Fibroblast of mammary gland (primary cell): Measurements from ENCODE around the gene PADI3.
A peak's percentile ranks its signal among the peaks of the same experiment; 100 is the strongest.

ENCODE experiments used
- DNase-seq: peaks from one replicate; pipeline ENCODE4 v3.0.0-alpha.2; 2010; ENCODE audit warnings: low read depth
- H3K4me3 ChIP-seq: 2 replicates; pipeline ENCODE4 v1.5.1; 2011; ENCODE audit warnings: low read depth, mild to moderate bottlenecking, low read length, moderate library complexity; ENCODE audit not compliant: control insufficient read depth
- TF ChIP-seq, protein P1 (sequence below): conservative IDR thresholded peaks from 2 replicates; pipeline ENCODE4 v1.5.1; 2011; ENCODE audit warnings: low read depth, low read length, inconsistent platforms; ENCODE audit not compliant: control insufficient read depth, insufficient read depth

The PADI3 gene

DNA sequence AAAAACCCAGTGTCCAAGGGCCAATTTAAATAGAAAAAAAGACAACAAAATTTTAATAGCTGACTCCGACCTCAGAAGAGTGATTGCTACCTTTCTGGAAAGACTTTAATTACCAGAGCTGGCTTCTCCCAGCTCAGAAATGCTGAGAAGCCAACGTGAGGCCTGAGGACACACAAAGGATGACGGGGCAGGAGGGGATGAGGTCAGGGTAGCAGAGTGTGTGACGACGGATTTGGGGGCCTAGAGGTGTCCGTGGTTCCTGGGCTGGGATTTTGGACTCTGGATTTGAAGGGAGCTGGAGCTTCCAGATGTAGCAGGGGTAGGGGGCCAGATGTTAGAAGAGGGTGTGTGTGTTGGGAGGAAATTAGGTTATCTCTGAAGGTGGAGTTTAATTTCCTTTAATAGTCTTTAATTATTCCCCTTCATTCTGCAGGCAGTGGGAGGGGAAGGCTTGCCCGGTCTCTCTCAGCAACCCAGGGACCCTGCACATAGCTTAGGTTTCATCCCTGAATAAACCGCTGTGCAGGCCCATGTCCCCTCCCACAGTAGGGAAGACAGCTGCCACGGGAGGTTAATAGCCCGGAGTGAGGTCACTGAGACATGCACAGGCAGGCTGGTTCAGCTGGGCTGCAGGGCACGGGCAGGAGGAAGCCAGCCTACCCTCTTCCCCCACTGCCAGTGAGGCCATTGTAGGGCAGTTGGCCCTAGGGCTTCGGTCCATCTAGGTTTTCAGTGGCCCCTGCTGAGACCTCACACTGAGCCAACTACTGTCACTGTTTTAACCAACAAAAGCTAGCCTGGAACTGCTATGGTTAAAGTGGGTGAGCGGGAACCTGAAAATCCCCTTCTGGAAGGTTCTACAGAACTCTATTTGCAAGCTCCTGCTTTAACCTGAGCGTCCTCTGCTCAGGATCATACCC, 3.8 kb upstream of the PADI3 start:
- no peak overlapping the region for H3K4me3 ChIP-seq
- TF ChIP-seq, protein P1, sequence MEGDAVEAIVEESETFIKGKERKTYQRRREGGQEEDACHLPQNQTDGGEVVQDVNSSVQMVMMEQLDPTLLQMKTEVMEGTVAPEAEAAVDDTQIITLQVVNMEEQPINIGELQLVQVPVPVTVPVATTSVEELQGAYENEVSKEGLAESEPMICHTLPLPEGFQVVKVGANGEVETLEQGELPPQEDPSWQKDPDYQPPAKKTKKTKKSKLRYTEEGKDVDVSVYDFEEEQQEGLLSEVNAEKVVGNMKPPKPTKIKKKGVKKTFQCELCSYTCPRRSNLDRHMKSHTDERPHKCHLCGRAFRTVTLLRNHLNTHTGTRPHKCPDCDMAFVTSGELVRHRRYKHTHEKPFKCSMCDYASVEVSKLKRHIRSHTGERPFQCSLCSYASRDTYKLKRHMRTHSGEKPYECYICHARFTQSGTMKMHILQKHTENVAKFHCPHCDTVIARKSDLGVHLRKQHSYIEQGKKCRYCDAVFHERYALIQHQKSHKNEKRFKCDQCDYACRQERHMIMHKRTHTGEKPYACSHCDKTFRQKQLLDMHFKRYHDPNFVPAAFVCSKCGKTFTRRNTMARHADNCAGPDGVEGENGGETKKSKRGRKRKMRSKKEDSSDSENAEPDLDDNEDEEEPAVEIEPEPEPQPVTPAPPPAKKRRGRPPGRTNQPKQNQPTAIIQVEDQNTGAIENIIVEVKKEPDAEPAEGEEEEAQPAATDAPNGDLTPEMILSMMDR, result no peak
- no peak for DNase-seq

DNA sequence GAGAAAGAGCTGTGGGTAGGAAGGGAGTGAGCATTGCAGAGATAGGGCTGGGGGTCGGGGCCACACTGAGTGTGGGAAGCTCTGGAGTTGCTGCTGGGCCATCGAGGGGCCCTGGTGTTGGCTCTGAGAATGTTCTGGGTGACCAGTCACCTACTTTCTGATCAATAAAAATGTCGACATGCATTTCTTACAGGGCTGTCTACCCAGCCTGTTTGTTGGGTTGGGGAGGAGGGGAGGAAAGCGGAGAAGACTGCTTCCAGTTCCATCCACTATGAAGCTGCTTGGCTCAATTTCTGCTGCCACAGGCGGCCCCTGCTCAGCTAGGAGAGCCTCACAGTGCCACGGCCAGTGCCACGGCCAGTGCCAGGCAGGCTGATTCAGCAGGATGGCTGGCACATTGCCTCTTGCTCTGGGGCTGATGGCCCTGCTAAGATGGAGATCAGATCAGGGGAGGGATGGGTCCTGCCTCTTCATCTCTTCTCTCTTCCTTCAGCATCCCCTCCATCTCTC, 3.0 kb upstream of the PADI3 start:
- TF ChIP-seq, protein P1, result no peak
- DNase-seq, result no peak
- H3K4me3 ChIP-seq, result no peak overlapping the region

DNA sequence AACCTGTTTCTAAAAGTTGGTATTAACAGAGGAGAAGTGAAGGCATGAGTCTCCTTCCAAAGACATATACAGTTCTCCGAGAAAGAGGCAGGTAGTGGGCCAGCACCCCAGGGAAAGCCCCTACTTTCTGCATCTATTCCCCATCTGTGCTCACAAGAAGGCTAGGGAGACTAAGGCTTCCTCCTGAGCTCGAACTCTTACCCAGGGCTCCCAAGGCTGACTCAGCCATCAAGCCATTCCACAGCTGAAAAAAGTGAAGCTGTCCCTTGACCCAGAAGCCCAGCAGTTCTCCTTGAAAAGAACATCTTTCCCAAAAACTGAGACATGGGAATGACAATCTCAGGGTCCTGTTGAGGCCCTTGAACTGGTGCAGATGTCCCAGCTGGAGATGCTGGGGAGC, 1.9 kb upstream of the PADI3 start:
- TF ChIP-seq, protein P1, result no peak
- DNase-seq, result no peak
- no peak overlapping the region for H3K4me3 ChIP-seq

DNA sequence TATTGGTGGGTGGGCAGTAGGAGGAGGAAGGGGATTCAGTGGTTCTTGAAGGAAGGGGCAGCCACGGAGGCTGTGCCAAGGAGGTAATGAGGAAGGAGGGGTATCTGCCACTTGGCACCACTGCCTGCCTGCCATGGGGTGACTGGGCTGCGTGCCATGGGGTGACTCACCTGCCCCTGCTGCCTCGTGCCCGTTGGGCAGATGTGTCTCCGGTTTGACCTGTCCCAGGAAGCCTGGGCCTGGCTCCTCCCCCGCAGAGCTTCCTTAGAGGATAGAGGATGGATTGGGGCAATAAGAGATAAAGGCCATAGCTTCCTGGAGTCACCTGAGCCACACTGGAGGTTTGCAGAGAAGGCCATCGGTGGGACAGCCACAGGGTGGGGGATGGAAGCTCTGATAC, 1.7 kb downstream of the PADI3 start:
- H3K4me3 ChIP-seq, result no peak overlapping the region
- TF ChIP-seq, protein P1, result no peak
- no peak for DNase-seq

DNA sequence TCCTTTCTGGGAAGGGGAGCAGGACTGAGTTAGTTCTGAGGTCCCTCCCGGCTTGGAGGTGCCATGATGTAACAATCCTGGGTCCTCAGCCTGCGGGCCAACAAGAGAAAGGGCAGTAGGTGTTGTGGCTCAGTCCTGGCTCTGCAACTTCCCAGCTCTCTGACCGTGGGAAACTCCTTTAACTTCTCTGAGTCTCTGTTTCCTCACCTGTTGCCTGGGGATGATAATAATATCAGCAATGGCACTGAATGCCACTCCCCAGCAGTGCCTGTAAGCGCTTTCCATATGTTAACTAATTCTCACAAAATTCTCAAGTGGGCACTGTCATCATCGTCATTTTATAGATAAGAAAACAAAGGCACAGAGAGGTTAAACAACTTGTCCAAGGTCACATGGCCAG, 2.3 kb downstream of the PADI3 start:
- H3K4me3 ChIP-seq, result no peak overlapping the region
- no peak for DNase-seq
- TF ChIP-seq, protein P1, result no peak

DNA sequence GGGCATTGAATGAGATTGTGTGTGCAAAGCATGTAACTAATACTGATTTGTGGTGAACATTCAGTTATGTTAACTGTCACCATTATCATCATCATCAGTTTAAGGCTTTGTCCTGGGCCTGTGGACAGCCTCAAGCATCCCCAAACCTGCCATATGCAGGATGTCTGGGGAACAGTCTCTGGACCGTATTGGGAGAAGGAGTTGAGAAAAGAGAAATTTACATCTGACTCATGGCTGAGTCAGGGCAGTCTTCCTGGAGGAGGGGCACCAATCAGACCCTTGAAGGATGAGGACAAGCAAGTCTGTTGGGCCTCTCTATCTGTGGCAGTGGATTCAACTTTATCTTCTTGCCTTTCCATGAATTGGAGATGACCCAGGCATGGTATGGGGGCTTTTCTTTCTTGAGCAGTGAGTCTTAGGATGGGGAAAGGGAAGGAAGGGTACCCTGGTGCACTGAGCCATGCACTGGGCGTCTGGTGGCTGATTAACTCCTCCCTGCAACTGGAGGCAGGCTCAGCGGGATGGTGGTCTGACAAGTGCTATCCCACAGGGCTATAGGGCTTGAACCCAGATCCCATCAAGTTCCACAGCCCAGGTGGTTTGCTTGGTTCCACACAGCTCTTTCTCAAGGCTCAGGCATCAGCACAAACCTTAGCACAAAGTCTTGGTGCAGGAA, 2.9 kb downstream of the PADI3 start:
- H3K4me3 ChIP-seq, result no peak overlapping the region
- TF ChIP-seq, protein P1, result no peak
- peak; percentile 64 for DNase-seq
